Activated CD4-positive, CD25-positive, alpha-beta regulatory T cell treated with anti-CD3 and anti-CD28 coated beads, Interleukin-2, amount 50 U/mL, for 72 hours (primary cell): ENCODE measurements around the gene PLTP.
A peak's percentile ranks its signal among the peaks of the same experiment; 100 is the strongest.
"Not testable (repeated sequence)": the region's sequence is repeated elsewhere in the genome, so short reads cannot be mapped to it uniquely, and the experiment has no call there.

ENCODE experiments used
- DNase-seq: peaks from one replicate; pipeline ENCODE4 v3.0.0; 2021

PLTP gene

GRCh38 chr20:45911486-45912343 lies at the start of gene PLTP:
Gene PLTP (minus strand): TSS chr20:45912155. CDS start chr20:45911452, 703 bp downstream.
- no peak for DNase-seq

GRCh38 chr20:45959956-45960630 lies 48.1 kb upstream of the PLTP start:
- no peak for DNase-seq

GRCh38 chr20:45959126-45959525 lies 47.2 kb upstream of the PLTP start:
- no peak for DNase-seq

- DNase-seq, result no peak
Measured at GRCh38 chr20:45958593-45958992, 46.6 kb upstream of the PLTP start.

- DNase-seq, result peak; percentile 7
Measured at GRCh38 chr20:45957021-45957941, 45.3 kb upstream of the PLTP start.

- DNase-seq, result not testable (repeated sequence)
Measured at GRCh38 chr20:45956326-45956725, 44.4 kb upstream of the PLTP start.

- no peak for DNase-seq
Measured at GRCh38 chr20:45953672-45954071, 41.7 kb upstream of the PLTP start.

GRCh38 chr20:45952861-45953260 lies 40.9 kb upstream of the PLTP start:
- DNase-seq, result no peak

GRCh38 chr20:45951925-45952834 lies 40.2 kb upstream of the PLTP start:
- DNase-seq, result no peak

GRCh38 chr20:45950330-45950646 lies 38.3 kb upstream of the PLTP start:
- DNase-seq, result no peak

- DNase-seq, result no peak
Measured at GRCh38 chr20:45949542-45950329, 37.8 kb upstream of the PLTP start.

GRCh38 chr20:45948742-45949541 lies 37.0 kb upstream of the PLTP start:
- DNase-seq, result no peak

- no peak for DNase-seq
Measured at GRCh38 chr20:45948261-45948733, 36.3 kb upstream of the PLTP start.

- DNase-seq, result no peak
Measured at GRCh38 chr20:45947110-45947866, 35.3 kb upstream of the PLTP start.

GRCh38 chr20:45946149-45946970 lies 34.4 kb upstream of the PLTP start:
- no peak for DNase-seq

GRCh38 chr20:45945678-45946148 lies 33.8 kb upstream of the PLTP start:
- DNase-seq, result no peak

- no peak for DNase-seq
Measured at GRCh38 chr20:45944965-45945677, 33.2 kb upstream of the PLTP start.
